Measurements from ENCODE around the gene KCNMB2.

Gene KCNMB2

GRCh38 chr3:178833695-178834094 lies 297.5 kb downstream of the KCNMB2 start:
- no peaks in the 10 kb centered on the region for H3K27me3 ChIP-seq (ENCODE audit: control insufficient read depth, low read length)
- no peaks in the 10 kb centered on the region; the same call in 1 of the 2 replicates for H3K4me1 ChIP-seq (ENCODE audit: control insufficient read depth, low read length)
- no peaks in the 10 kb centered on the region for H3K36me3 ChIP-seq (ENCODE audit: control insufficient read depth, low read length)
- H3K9me2 ChIP-seq (replicated peaks; ENCODE audit: control insufficient read depth, low read length), result no peaks in the 10 kb centered on the region
- H3K4me2 ChIP-seq (ENCODE audit: low read length), result no peak overlapping the region
- H3K9me3 ChIP-seq (ENCODE audit: control insufficient read depth, insufficient read depth, low read length), result no peaks in the 10 kb centered on the region
- TF ChIP-seq CTCF (IDR thresholded peaks at IDR 0.05; ENCODE audit: low read depth, low read length, poor library complexity, severe bottlenecking) (no peak), EZH2phosphoT487 (IDR thresholded peaks at IDR 0.05; ENCODE audit: borderline replicate concordance, low read length) (no peak)
- no peaks in the 10 kb centered on the region for H4K20me1 ChIP-seq (ENCODE audit: control insufficient read depth, insufficient read depth, low read depth, low read length)
- no peaks in the 10 kb centered on the region for H3F3A ChIP-seq (ENCODE audit: control insufficient read depth, insufficient read depth)
- no peak overlapping the region for H3K4me3 ChIP-seq (ENCODE audit: low read length)
- no peaks in the 10 kb centered on the region for H3K79me2 ChIP-seq (ENCODE audit: control insufficient read depth, low read length)
- H3K27ac ChIP-seq (ENCODE audit: low read depth, low read length), result no peak overlapping the region

GRCh38 chr3:178835033-178835432 lies 298.8 kb downstream of the KCNMB2 start:
- TF ChIP-seq CTCF (IDR thresholded peaks at IDR 0.05; ENCODE audit: low read depth, low read length, poor library complexity, severe bottlenecking) (no peak), EZH2phosphoT487 (IDR thresholded peaks at IDR 0.05; ENCODE audit: borderline replicate concordance, low read length) (no peak)
- no peak overlapping the region for H3K27ac ChIP-seq (ENCODE audit: low read depth, low read length)
- H3K79me2 ChIP-seq (ENCODE audit: control insufficient read depth, low read length), result no peaks in the 10 kb centered on the region
- no peak overlapping the region for H3K4me3 ChIP-seq (ENCODE audit: low read length)
- no peaks in the 10 kb centered on the region for H3F3A ChIP-seq (ENCODE audit: control insufficient read depth, insufficient read depth)
- no peaks in the 10 kb centered on the region for H3K9me2 ChIP-seq (replicated peaks; ENCODE audit: control insufficient read depth, low read length)
- H3K36me3 ChIP-seq (ENCODE audit: control insufficient read depth, low read length), result no peaks in the 10 kb centered on the region
- H4K20me1 ChIP-seq (ENCODE audit: control insufficient read depth, insufficient read depth, low read depth, low read length), result no peaks in the 10 kb centered on the region
- peaks cover 7% of the 10 kb centered on the region; the same call in 1 of the 2 replicates for H3K9me3 ChIP-seq (ENCODE audit: control insufficient read depth, insufficient read depth, low read length)
- no peak overlapping the region for H3K4me2 ChIP-seq (ENCODE audit: low read length)
- peaks cover 10% of the 10 kb centered on the region for H3K4me1 ChIP-seq (ENCODE audit: control insufficient read depth, low read length)
- no peaks in the 10 kb centered on the region for H3K27me3 ChIP-seq (ENCODE audit: control insufficient read depth, low read length)

- H3K4me3 ChIP-seq (ENCODE audit: low read length), result no peak overlapping the region
- no peaks in the 10 kb centered on the region for H3K27me3 ChIP-seq (ENCODE audit: control insufficient read depth, low read length)
- no peaks in the 10 kb centered on the region for H3F3A ChIP-seq (ENCODE audit: control insufficient read depth, insufficient read depth)
- TF ChIP-seq CTCF (IDR thresholded peaks at IDR 0.05; ENCODE audit: low read depth, low read length, poor library complexity, severe bottlenecking), result no peak
- no peak for TF ChIP-seq EZH2phosphoT487 (IDR thresholded peaks at IDR 0.05; ENCODE audit: borderline replicate concordance, low read length)
- no peaks in the 10 kb centered on the region for H4K20me1 ChIP-seq (ENCODE audit: control insufficient read depth, insufficient read depth, low read depth, low read length)
- H3K79me2 ChIP-seq (ENCODE audit: control insufficient read depth, low read length), result no peaks in the 10 kb centered on the region
- peaks cover 10% of the 10 kb centered on the region for H3K4me1 ChIP-seq (ENCODE audit: control insufficient read depth, low read length)
- H3K9me3 ChIP-seq (ENCODE audit: control insufficient read depth, insufficient read depth, low read length), result peaks cover 18% of the 10 kb centered on the region
- H3K36me3 ChIP-seq (ENCODE audit: control insufficient read depth, low read length), result no peaks in the 10 kb centered on the region
- no peak overlapping the region for H3K4me2 ChIP-seq (ENCODE audit: low read length)
- H3K27ac ChIP-seq (ENCODE audit: low read depth, low read length), result no peak overlapping the region
- no peaks in the 10 kb centered on the region for H3K9me2 ChIP-seq (replicated peaks; ENCODE audit: control insufficient read depth, low read length)
Measured at GRCh38 chr3:178837512-178837911, 301.3 kb downstream of the KCNMB2 start.

All from DOHH2 (cell line).